GM12878 (cell line): Measurements from ENCODE around the gene NUP214. TPM values are rescaled to one million over a fixed set of nuclear protein-coding genes. Genes with fewer than 3 reads are reported as not detected.
A peak's percentile ranks its signal among the peaks of the same experiment; 100 is the strongest.

Experiments used
- BCL11A ChIP-seq: IDR thresholded peaks from 2 replicates; pipeline ENCODE4 v1.6.1; 2011; ENCODE audit warnings: low read depth, low read length
- BHLHE40 ChIP-seq, 2 experiments: fragments of 450-650 bp in 1 of 2; IDR thresholded peaks; 2 replicates each; pipeline ENCODE4 v1.6.1; 2011 to 2017; ENCODE audit warnings: low read depth in 2 of 2, borderline replicate concordance in 1 of 2, improper control_type of control experiment in 1 of 2, low read length in 1 of 2, mild to moderate bottlenecking in 1 of 2
- CTCF ChIP-seq, 3 experiments: IDR thresholded peaks in 2 of 3; conservative IDR thresholded peaks in 1 of 3; 2 replicates each; pipeline ENCODE4 v1.5.1; 2011; ENCODE audit warnings: low read depth in 3 of 3, low read length in 3 of 3, mild to moderate bottlenecking in 3 of 3, control low read depth in 2 of 3, moderate library complexity in 2 of 3, inconsistent platforms in 1 of 3, mixed read lengths in 1 of 3; ENCODE audit not compliant: control insufficient read depth in 2 of 3, insufficient read depth in 1 of 3; ENCODE audit errors: extremely low read depth in 1 of 3
- SMARCA5 ChIP-seq: fragments of 450-650 bp; IDR thresholded peaks from 2 replicates; pipeline ENCODE4 v1.6.1; 2017; ENCODE audit warnings: mild to moderate bottlenecking
- polyA plus RNA-seq, 11 experiments: library from polyadenylated mRNA; depleted of rRNA in 4 of 11; unstranded in 6 of 11; stranded (reverse) in 5 of 11; fragments of >200 nt; fragmentation: Nextera tagmentation in 4 of 11; fragmentation: Illumina TruSeq in 1 of 11; extraction: Ambion mirVana in 4 of 11; extraction: Trizol in 1 of 11; gene quantifications; 1 replicate in 1 of 11; 2 replicates in 10 of 11; pipeline versions ENCODE4 v1.2.1 to v1.2.3, GENCODE V29; 2011 to 2016; ENCODE audit warnings: inconsistent platforms in 2 of 11, missing spikeins in 2 of 11, low read depth in 1 of 11
- total RNA-seq, 4 experiments: library from RNA; depleted of rRNA in 3 of 4; stranded (reverse); fragments of >200 nt in 3 of 4; fragmentation: Illumina TruSeq in 1 of 4; extraction: Trizol in 1 of 4; gene quantifications; 2 replicates each; pipeline versions ENCODE4 v1.2.1 to v1.2.3, GENCODE V29; 2013 to 2021
- TF ChIP-seq, protein P1 (sequence below): fragments of 450-650 bp; IDR thresholded peaks from 2 replicates; pipeline ENCODE4 v1.6.1; 2018; ENCODE audit warnings: borderline replicate concordance, mild to moderate bottlenecking; ENCODE audit not compliant: partially characterized antibody

NUP214 gene
- total and polyA plus RNA-seq, 10 of the 15 experiments (the other 5 are each of a cell fraction or from before 2014, with no cell fraction given), result 11.7 to 53.8 (median 17.6) TPM

GRCh38 chr9:131277287-131277909 is 152.0 kb downstream of the NUP214 start (continued):
- peak in 1 of 3 experiments; percentile 30; a peak in 1 of 6 replicates for TF ChIP-seq CTCF (IDR thresholded peaks at IDR 0.05 in 2 of 3, conservative IDR thresholded peaks at IDR 0.05 in 1 of 3; ENCODE audit: control insufficient read depth in 2 of 3, extremely low read depth in 1 of 3, insufficient read depth in 1 of 3, low read depth in 3 of 3, low read length in 3 of 3)
- TF ChIP-seq, protein P1, sequence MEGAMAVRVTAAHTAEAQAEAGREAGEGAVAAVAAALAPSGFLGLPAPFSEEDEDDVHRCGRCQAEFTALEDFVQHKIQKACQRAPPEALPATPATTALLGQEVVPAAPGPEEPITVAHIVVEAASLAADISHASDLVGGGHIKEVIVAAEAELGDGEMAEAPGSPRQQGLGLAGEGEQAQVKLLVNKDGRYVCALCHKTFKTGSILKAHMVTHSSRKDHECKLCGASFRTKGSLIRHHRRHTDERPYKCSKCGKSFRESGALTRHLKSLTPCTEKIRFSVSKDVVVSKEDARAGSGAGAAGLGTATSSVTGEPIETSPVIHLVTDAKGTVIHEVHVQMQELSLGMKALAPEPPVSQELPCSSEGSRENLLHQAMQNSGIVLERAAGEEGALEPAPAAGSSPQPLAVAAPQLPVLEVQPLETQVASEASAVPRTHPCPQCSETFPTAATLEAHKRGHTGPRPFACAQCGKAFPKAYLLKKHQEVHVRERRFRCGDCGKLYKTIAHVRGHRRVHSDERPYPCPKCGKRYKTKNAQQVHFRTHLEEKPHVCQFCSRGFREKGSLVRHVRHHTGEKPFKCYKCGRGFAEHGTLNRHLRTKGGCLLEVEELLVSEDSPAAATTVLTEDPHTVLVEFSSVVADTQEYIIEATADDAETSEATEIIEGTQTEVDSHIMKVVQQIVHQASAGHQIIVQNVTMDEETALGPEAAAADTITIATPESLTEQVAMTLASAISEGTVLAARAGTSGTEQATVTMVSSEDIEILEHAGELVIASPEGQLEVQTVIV, result no peak
- TF ChIP-seq BCL11A, result no peak
- TF ChIP-seq BHLHE40 (IDR thresholded peaks at IDR 0.05; ENCODE audit: borderline replicate concordance in 1 of 2, low read depth in 2 of 2, low read length in 1 of 2), result peak in 1 of 2 experiments; percentile 45; a peak in 2 of 4 replicates
- TF ChIP-seq SMARCA5, result 0 out of 2 replicates have a peak, but pooled peaks have one; percentile 11
- TF ChIP-seq, all 136 proteins: peak for 8
